KMS-11 (cell line): ENCODE data around the gene VSTM4.

Experiments
- H2AFZ ChIP-seq: fragments of 200-600 bp; sonication (generic); 2 replicates; pipeline ENCODE4 v1.6.1; 2016; ENCODE audit warnings: antibody characterized with exemption, mixed run types, low read depth
- H3K27ac ChIP-seq: fragments of 200-600 bp; sonication (generic); 2 replicates; pipeline ENCODE4 v1.6.1; 2016; ENCODE audit warnings: mild to moderate bottlenecking, mixed run types
- H3K27me3 ChIP-seq: fragments of 200-600 bp; sonication (generic); 2 replicates; pipeline ENCODE4 v1.6.1; 2017; ENCODE audit warnings: mild to moderate bottlenecking, low read depth, mixed run types, moderate library complexity; ENCODE audit not compliant: insufficient read depth
- H3K36me3 ChIP-seq: fragments of 200-600 bp; sonication (generic); 2 replicates; pipeline ENCODE4 v1.6.1; 2017; ENCODE audit warnings: mild to moderate bottlenecking, mixed run types; ENCODE audit not compliant: insufficient read depth
- H3K4me1 ChIP-seq: fragments of 200-600 bp; sonication (generic); 2 replicates; pipeline ENCODE4 v1.6.1; 2016; ENCODE audit warnings: mild to moderate bottlenecking, low read depth, mixed run types; ENCODE audit not compliant: poor library complexity, severe bottlenecking
- H3K4me2 ChIP-seq: fragments of 200-600 bp; sonication (generic); 2 replicates; pipeline ENCODE4 v1.7.0; 2016; ENCODE audit warnings: mild to moderate bottlenecking, mixed run types
- H3K4me3 ChIP-seq: fragments of 200-600 bp; sonication (generic); IDR thresholded peaks from 2 replicates; pipeline ENCODE4 v1.6.1; 2017; ENCODE audit warnings: low read depth, low read length, mixed read lengths; ENCODE audit not compliant: insufficient read depth
- H3K79me2 ChIP-seq: fragments of 200-600 bp; sonication (generic); 2 replicates; pipeline ENCODE4 v1.6.1; 2016; ENCODE audit warnings: low read depth, mixed run types; ENCODE audit not compliant: insufficient read depth
- H3K9ac ChIP-seq: fragments of 200-600 bp; sonication (generic); 2 replicates; pipeline ENCODE4 v1.6.1; 2016; ENCODE audit warnings: mild to moderate bottlenecking, mixed run types
- H4K20me1 ChIP-seq: fragments of 200-600 bp; sonication (generic); 2 replicates; pipeline ENCODE4 v1.6.1; 2016; ENCODE audit warnings: mild to moderate bottlenecking, mixed run types; ENCODE audit not compliant: insufficient read depth
- CTCF ChIP-seq: fragments of 200-600 bp; sonication (generic); conservative IDR thresholded peaks from 2 replicates; pipeline ENCODE4 v1.6.1; 2017; ENCODE audit warnings: low read depth, mild to moderate bottlenecking, antibody characterized with exemption, low read length, moderate library complexity, mixed read lengths

Gene VSTM4

GRCh38 chr10:49062229-49062628 is 53.1 kb downstream of the VSTM4 start:
- Histone ChIP-seq H3K27ac (no peak overlapping the region), H3K9ac (no peak overlapping the region), H3K27me3 (no peaks in the 10 kb centered on the region), H3K4me1 (no peaks in the 10 kb centered on the region), H3K79me2 (no peaks in the 10 kb centered on the region), H2AFZ (no peak overlapping the region), H4K20me1 (no peaks in the 10 kb centered on the region), H3K4me2 (no peak overlapping the region), H3K36me3 (no peaks in the 10 kb centered on the region), H3K4me3 (no peak overlapping the region)
- no peak for TF ChIP-seq CTCF

GRCh38 chr10:49061667-49062066 is 53.7 kb downstream of the VSTM4 start:
- H3K79me2 ChIP-seq, result no peaks in the 10 kb centered on the region
- no peak overlapping the region for H3K4me2 ChIP-seq
- no peak overlapping the region for H3K9ac ChIP-seq
- no peaks in the 10 kb centered on the region for H3K4me1 ChIP-seq
- H3K36me3 ChIP-seq, result no peaks in the 10 kb centered on the region
- no peak overlapping the region for H3K27ac ChIP-seq
- no peaks in the 10 kb centered on the region for H3K27me3 ChIP-seq
- no peaks in the 10 kb centered on the region for H4K20me1 ChIP-seq
- TF ChIP-seq CTCF, result no peak
- H2AFZ ChIP-seq, result no peak overlapping the region
- H3K4me3 ChIP-seq, result no peak overlapping the region

- H3K4me2 ChIP-seq, result no peak overlapping the region
- H3K79me2 ChIP-seq, result no peaks in the 10 kb centered on the region
- no peak overlapping the region for H3K27ac ChIP-seq
- H3K36me3 ChIP-seq, result no peaks in the 10 kb centered on the region
- H4K20me1 ChIP-seq, result no peaks in the 10 kb centered on the region
- no peak overlapping the region for H2AFZ ChIP-seq
- H3K27me3 ChIP-seq, result no peaks in the 10 kb centered on the region
- no peak overlapping the region for H3K9ac ChIP-seq
- no peak for TF ChIP-seq CTCF
- H3K4me3 ChIP-seq, result no peak overlapping the region
- H3K4me1 ChIP-seq, result no peaks in the 10 kb centered on the region
Observed at GRCh38 chr10:49058463-49059255, 56.7 kb downstream of the VSTM4 start.

- Histone ChIP-seq H3K36me3 (no peaks in the 10 kb centered on the region), H4K20me1 (no peaks in the 10 kb centered on the region), H3K27ac (no peak overlapping the region), H3K27me3 (no peaks in the 10 kb centered on the region), H3K4me1 (no peaks in the 10 kb centered on the region), H3K9ac (no peak overlapping the region), H3K79me2 (no peaks in the 10 kb centered on the region), H3K4me2 (no peak overlapping the region), H2AFZ (no peak overlapping the region), H3K4me3 (no peak overlapping the region)
- TF ChIP-seq CTCF, result no peak
Observed at GRCh38 chr10:49057231-49057880, 58.0 kb downstream of the VSTM4 start.
